ENCODE data around the gene ANKRD9. TPM values are rescaled to one million over a fixed set of nuclear protein-coding genes. Genes with fewer than 3 reads are reported as not detected.

ANKRD9 gene
- polyA plus RNA-seq, 1 donor from 2014 or later, result 1.5 TPM

DNA sequence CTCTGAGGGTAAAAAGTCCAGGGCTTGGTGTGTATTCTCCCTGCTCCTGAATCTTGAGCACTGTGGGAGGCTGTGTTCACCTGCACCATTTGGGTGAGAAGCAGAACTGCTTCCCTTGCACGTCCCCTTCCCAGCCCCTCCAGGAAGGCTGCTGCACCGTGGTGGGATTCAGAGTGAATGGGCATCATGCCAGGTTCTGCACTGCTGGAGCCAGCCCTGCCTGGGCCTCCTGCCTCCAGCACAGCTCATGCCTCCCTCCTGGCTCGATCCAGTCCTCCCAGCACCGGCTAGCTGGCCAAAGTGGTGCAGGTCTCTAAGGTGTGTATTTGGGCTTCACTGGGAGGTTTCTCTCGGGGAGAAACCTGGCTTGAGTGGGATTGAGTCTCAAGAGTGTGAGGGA, 54.9 kb downstream of the ANKRD9 start:
- no peak overlapping the region for H3K27ac ChIP-seq (ENCODE audit: low read length)
- no peaks in the 10 kb centered on the region for H4K20me1 ChIP-seq (ENCODE audit: insufficient read depth)
- H3K79me2 ChIP-seq (replicated peaks; ENCODE audit: insufficient read depth, low read length), result no peaks in the 10 kb centered on the region
- no peaks in the 10 kb centered on the region for H3K36me3 ChIP-seq (ENCODE audit: insufficient read depth, low read length)
- H3K27me3 ChIP-seq (ENCODE audit: insufficient read depth, low read depth, low read length), result no peaks in the 10 kb centered on the region
- TF ChIP-seq EZH2 (IDR thresholded peaks at IDR 0.05; ENCODE audit: borderline replicate concordance, insufficient read depth, low read length, poor library complexity, severe bottlenecking), result no peak
- no peak for TF ChIP-seq REST (IDR thresholded peaks at IDR 0.05; ENCODE audit: borderline replicate concordance)
- TF ChIP-seq EP300 (conservative IDR thresholded peaks at IDR 0.05; ENCODE audit: poor library complexity, severe bottlenecking), result no peak
- no peak for TF ChIP-seq MXI1 (conservative IDR thresholded peaks at IDR 0.05; ENCODE audit: poor library complexity, severe bottlenecking)
- TF ChIP-seq POLR2AphosphoS5 (IDR thresholded peaks at IDR 0.05), result no peak
- TF ChIP-seq TAF1 (IDR thresholded peaks at IDR 0.05; ENCODE audit: low read depth), result no peak
- TF ChIP-seq, protein P1, sequence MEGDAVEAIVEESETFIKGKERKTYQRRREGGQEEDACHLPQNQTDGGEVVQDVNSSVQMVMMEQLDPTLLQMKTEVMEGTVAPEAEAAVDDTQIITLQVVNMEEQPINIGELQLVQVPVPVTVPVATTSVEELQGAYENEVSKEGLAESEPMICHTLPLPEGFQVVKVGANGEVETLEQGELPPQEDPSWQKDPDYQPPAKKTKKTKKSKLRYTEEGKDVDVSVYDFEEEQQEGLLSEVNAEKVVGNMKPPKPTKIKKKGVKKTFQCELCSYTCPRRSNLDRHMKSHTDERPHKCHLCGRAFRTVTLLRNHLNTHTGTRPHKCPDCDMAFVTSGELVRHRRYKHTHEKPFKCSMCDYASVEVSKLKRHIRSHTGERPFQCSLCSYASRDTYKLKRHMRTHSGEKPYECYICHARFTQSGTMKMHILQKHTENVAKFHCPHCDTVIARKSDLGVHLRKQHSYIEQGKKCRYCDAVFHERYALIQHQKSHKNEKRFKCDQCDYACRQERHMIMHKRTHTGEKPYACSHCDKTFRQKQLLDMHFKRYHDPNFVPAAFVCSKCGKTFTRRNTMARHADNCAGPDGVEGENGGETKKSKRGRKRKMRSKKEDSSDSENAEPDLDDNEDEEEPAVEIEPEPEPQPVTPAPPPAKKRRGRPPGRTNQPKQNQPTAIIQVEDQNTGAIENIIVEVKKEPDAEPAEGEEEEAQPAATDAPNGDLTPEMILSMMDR (IDR thresholded peaks at IDR 0.05; ENCODE audit: poor library complexity, severe bottlenecking), result no peak
- no peak for TF ChIP-seq SMC3 (conservative IDR thresholded peaks at IDR 0.05; ENCODE audit: poor library complexity)
- no peak for TF ChIP-seq RAD21 (conservative IDR thresholded peaks at IDR 0.05)
- no peak overlapping the region for H3K9ac ChIP-seq (ENCODE audit: low read length)
- H3K9me3 ChIP-seq (ENCODE audit: low read length), result no peaks in the 10 kb centered on the region
- H3F3A ChIP-seq (ENCODE audit: insufficient read depth, low read length, poor library complexity, severe bottlenecking), result no peaks in the 10 kb centered on the region
- no peak overlapping the region for H3K4me2 ChIP-seq (ENCODE audit: low read length)
- no peak overlapping the region for H3K4me3 ChIP-seq (ENCODE audit: low read length)
- no peaks in the 10 kb centered on the region for H3K9me2 ChIP-seq (ENCODE audit: insufficient read depth, low read length)
- H2AFZ ChIP-seq (ENCODE audit: low read depth, low read length), result no peak overlapping the region

DNA sequence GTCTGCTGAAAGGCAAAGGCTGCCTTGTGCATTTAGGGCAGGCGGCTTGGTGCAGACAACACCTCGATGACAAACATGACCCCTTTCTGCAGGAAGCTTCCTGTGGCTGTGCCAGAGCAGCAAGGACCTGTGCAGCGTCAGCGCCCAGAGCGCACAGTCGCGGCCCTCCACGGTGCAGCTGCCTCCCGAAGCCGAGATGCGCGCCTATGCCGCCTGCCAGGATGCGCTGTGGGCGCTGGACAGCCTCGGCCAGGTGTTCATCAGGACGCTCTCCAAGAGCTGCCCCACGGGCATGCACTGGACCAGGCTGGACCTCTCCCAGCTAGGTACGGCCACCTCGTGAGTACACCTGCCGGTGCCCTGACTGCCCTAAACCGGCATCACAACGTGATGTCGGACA, 57.3 kb downstream of the ANKRD9 start:
- no peak overlapping the region for H3K4me2 ChIP-seq (ENCODE audit: low read length)
- no peak overlapping the region for H2AFZ ChIP-seq (ENCODE audit: low read depth, low read length)
- H3K9me3 ChIP-seq (ENCODE audit: low read length), result no peaks in the 10 kb centered on the region
- H3K4me3 ChIP-seq (ENCODE audit: low read length), result no peak overlapping the region
- H4K20me1 ChIP-seq (ENCODE audit: insufficient read depth), result no peaks in the 10 kb centered on the region
- H3K9me2 ChIP-seq (ENCODE audit: insufficient read depth, low read length), result no peaks in the 10 kb centered on the region
- H3K79me2 ChIP-seq (replicated peaks; ENCODE audit: insufficient read depth, low read length), result no peaks in the 10 kb centered on the region
- H3F3A ChIP-seq (ENCODE audit: insufficient read depth, low read length, poor library complexity, severe bottlenecking), result no peaks in the 10 kb centered on the region
- no peak overlapping the region for H3K27ac ChIP-seq (ENCODE audit: low read length)
- H3K27me3 ChIP-seq (ENCODE audit: insufficient read depth, low read depth, low read length), result no peaks in the 10 kb centered on the region
- no peaks in the 10 kb centered on the region for H3K36me3 ChIP-seq (ENCODE audit: insufficient read depth, low read length)
- TF ChIP-seq TAF1 (IDR thresholded peaks at IDR 0.05; ENCODE audit: low read depth) (no peak), EZH2 (IDR thresholded peaks at IDR 0.05; ENCODE audit: borderline replicate concordance, insufficient read depth, low read length, poor library complexity, severe bottlenecking) (no peak), MXI1 (conservative IDR thresholded peaks at IDR 0.05; ENCODE audit: poor library complexity, severe bottlenecking) (no peak), RAD21 (conservative IDR thresholded peaks at IDR 0.05) (no peak), REST (IDR thresholded peaks at IDR 0.05; ENCODE audit: borderline replicate concordance) (no peak), SMC3 (conservative IDR thresholded peaks at IDR 0.05; ENCODE audit: poor library complexity) (no peak), EP300 (conservative IDR thresholded peaks at IDR 0.05; ENCODE audit: poor library complexity, severe bottlenecking) (no peak), POLR2AphosphoS5 (IDR thresholded peaks at IDR 0.05) (no peak)
- TF ChIP-seq, protein P1 (IDR thresholded peaks at IDR 0.05; ENCODE audit: poor library complexity, severe bottlenecking), result no peak
- no peak overlapping the region for H3K9ac ChIP-seq (ENCODE audit: low read length)

Data from neural cell (in vitro differentiated cells).